GM12801 (cell line): ENCODE data around the gene ITGAL.

Source experiments
- CTCF ChIP-seq: IDR thresholded peaks from one replicate; pipeline ENCODE4 v1.5.1; 2011; ENCODE audit warnings: control low read depth; ENCODE audit not compliant: insufficient read length; ENCODE audit errors: extremely low read depth

ITGAL gene

GRCh38 chr16:30557707-30557956 lies 85.1 kb downstream of the ITGAL start:
- no peak for TF ChIP-seq CTCF

- no peak for TF ChIP-seq CTCF
Observed at GRCh38 chr16:30557957-30558788, 85.6 kb downstream of the ITGAL start, which contains the start of gene ZNF764. Gene ZNF764, minus strand, starts transcription at chr16:30558374. Its CDS starts 192 bp downstream, at chr16:30558182.

- TF ChIP-seq CTCF = no peak
Observed at GRCh38 chr16:30558789-30559377, 86.3 kb downstream of the ITGAL start.

DNA sequence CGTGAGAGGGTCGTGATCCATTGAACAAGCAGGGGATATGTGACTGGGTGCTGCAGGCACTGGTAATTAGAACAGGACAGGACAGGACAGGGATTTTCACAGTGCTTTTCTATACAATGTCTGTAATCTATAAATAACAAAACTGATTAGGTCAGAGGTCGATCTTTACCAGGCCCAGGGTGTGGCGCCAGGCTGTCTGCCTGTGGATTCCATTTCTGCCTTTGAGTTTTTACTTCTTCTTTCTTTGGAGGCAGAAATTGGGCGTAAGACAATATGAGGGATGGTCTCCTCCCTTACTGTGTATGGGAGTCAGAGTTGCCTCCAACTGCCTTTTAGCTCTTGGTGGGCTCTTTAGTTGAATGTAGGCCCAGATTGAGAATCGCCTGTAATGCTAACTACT lies 87.1 kb downstream of the ITGAL start:
- no peak for TF ChIP-seq CTCF

DNA sequence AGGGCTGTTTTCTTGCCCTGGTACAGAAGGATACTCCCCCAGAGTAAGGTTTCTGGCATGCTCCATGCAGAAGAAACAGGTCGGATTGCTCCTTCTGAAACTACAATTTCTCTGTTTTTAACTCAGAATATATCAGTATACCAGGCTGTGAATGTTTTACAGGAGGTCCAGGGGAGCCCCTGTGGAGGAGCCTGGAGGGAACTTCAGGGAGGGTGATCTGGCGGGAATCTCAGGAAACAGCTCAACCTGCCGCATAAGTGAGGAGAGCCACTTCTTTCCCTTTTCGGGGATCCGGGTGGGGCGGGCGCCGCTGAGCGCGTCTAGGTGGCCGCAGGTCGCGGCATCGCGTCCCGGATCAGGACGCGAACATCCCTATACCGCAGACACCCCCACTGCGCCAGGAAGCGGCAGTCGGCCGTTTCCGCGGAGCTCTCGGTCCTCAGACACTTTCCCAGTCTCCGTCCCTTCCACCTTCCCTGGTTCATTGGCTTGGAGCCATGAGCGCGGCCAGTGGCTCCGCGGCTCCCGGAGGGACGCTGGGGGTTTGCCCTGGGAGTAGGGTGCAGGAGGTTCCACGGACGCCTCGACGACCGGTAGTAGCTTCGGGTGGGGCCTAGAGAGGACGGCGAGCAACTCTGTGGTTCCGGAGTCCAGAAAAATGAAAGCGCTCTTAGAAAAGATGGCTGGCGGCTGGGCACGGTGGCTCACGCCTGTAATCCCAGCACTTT lies 88.7 kb downstream of the ITGAL start:
- TF ChIP-seq CTCF = no peak

- no peak for TF ChIP-seq CTCF
Observed at GRCh38 chr16:30562021-30562420, 89.5 kb downstream of the ITGAL start.

GRCh38 chr16:30565526-30565925 lies 93.0 kb downstream of the ITGAL start:
- TF ChIP-seq CTCF = no peak
